GM19099 (cell line): ENCODE measurements around the gene GPC6.

Source experiments
- POLR2A ChIP-seq: IDR thresholded peaks from 3 replicates; pipeline ENCODE4 v1.6.1; 2011; ENCODE audit warnings: low read depth; ENCODE audit not compliant: insufficient read length; ENCODE audit errors: extremely low read depth

Gene GPC6

DNA sequence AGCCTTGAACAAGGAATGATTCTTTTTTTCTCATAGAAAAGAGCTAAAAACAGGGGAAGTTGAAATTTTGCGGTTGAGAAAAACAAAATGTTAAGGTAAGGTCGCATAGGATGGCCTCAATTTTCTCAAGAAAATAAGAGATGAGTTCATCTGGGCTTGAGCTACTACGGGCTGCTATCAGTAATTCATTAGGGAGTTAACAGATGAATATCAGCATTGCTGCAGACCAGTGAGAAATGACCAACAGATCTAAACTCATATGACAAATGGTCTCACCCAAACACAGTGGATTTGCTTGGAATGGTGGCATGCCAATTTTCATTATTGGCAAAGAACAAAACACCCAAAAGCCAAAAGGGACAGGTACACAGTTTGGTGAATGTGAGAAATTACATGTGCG is 56.6 kb downstream of the GPC6 start:
- TF ChIP-seq POLR2A, result no peak

DNA sequence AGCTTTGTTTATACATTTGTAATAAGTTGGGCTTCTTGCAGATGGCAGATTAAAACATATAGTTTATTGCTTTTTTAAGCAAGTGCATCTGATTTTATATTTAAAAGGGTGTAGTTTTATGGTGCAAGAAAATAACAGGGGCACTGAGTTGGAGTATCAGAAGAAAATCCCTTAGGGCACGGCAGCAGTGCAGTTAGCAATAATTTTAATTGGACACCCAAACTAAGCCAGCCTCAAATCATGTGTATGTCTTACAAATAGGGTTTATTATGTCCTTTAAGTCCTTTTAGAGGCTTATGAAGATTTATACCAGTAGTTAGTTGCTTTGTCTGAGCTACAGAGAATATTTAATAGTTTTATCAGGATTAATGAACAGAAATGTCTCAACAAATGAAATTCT is 57.5 kb downstream of the GPC6 start:
- no peak for TF ChIP-seq POLR2A

DNA sequence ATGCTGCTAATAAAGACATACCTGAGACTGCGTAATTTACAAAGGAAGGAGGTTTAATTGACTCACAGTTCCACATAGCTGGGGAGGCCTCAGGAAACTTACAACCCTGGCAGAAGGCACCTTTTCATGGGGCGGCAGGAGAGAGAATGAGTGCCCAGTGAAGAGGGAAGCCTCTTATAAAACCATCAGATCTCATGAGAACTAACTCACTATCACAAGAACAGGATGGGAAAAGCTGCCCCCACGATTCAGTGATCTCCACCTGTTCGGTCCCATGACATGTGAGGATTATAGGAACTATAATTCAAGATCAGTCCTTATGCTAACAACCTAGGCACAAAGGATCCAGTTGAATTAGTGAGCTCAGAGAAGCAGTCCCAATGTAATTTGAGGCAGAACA is 59.4 kb downstream of the GPC6 start:
- TF ChIP-seq POLR2A, result no peak

DNA sequence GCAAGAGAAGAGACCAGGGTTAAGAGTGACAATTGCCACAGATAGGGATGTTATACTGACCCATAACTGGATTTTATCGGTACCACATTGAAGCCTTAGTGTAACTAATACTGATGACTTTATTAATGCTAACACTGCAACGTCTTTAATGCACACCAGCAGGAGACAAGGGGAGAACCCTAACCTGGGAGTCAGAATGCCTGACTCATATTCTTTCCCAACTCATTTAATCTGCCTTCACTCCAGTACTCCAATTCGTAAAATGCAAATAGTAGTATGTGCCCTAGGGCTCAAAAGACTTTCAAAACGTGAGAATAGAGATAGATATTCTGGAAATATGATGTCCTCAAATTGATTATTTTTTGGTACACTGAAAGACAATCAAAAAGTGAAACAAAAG is 62.4 kb downstream of the GPC6 start:
- no peak for TF ChIP-seq POLR2A

DNA sequence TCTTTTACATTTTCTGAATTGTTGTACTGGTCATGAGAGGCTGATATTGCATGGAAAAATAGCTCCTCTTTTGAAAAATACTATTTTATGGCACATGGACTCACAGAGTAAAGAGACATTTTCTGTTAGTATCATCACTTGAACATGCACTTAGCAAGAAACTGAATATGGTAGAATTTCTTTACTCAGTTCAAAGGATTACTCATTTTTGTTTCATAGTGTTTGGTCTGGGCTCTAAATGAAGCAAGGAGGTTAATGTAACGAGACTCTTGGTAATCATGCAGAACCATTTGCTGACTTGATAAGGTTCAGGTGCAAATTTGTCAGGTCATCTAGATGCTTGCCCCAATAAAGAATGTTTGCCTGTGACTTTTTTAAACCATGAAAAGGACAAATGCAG is 63.2 kb downstream of the GPC6 start:
- no peak for TF ChIP-seq POLR2A

DNA sequence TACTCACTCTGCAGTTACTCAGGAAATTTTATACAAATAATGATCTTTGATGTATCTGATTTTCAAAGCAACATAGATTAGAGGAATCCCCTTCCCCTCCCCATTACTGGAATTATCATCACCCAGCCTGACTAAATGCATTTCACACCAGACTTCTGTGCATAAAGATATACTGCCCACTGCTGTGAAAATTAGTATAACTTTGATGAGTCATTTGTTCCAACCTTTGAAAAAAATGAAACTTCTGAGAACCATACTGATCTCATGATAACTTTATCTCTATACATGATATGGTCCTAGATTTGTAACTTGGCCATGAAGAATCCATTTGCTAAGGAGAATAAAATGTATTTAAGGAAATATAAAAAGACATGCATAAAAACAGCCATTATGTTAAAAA is 63.9 kb downstream of the GPC6 start:
- no peak for TF ChIP-seq POLR2A

DNA sequence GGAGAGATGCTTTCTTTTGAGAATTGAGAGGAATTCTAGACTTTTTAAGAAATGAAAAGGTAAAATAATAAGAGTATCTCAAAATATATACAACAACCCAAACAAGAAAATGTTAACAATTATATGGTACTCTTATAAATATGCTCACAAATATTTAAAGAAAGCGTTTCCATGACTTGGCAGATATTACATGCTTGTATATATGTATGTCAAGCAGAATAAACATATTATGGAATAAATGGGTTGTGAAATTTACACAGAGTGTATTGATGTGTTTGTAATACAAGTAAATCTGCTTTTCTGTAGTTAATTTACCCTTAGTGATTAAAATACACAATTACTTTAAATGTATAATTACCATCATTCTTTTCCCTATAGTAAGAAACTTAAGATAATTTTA is 65.8 kb downstream of the GPC6 start:
- no peak for TF ChIP-seq POLR2A

DNA sequence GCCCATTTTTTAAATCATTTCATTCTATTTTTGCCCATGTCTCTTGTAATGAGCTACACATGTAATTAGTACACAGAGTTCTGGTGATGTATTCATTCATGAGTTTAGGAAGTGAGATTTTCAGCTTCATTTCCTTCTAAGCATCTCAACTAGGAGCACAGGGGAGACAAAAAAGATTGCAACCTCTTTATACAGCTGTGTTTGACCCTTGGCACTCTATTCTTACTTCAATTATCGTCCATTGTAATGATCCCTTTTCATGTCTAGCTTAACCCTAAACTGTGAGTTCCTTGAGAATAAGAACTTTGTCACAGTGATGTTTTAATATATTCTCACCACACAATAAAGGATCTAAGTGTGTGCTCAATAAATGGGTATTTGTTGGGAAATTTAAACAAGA is 67.1 kb downstream of the GPC6 start:
- TF ChIP-seq POLR2A, result no peak

DNA sequence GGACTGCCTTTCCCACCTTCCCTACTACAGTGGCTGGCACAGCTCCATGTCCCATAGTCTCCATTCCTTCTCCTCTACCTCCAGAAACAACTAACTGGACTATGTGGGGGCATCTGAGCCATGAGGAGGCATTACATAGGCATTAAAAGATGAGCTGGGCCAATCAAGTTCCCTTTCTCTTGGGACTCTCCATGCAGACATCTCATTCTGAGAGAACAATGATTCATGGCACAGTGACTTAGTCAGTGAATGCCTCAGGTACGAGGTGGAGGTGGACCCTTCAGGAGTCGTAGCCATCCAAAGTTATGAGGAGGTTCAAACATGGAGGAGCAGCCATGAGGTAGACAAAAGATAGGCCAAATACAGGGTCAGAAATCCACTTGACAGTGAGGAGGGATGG is 70.0 kb downstream of the GPC6 start:
- TF ChIP-seq POLR2A, result no peak

DNA sequence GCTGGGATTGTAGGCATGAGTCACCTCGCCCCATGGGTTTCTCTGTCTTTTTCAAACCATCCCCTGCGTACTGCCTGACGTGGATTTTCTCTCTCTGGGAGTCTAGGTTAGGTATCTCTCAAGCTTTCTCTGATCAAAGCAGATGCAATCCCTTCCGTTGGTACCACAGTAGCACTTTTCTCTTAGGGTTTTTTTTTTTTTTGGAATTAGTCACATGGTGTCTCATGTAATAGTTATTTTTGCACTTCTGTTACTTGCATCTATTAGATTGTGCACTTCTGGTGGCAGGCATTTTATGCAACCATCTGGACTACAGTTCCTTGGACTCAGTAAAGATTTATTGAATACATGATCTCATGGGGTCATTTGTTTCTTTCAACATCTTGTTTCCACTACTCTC is 72.1 kb downstream of the GPC6 start:
- TF ChIP-seq POLR2A, result no peak

DNA sequence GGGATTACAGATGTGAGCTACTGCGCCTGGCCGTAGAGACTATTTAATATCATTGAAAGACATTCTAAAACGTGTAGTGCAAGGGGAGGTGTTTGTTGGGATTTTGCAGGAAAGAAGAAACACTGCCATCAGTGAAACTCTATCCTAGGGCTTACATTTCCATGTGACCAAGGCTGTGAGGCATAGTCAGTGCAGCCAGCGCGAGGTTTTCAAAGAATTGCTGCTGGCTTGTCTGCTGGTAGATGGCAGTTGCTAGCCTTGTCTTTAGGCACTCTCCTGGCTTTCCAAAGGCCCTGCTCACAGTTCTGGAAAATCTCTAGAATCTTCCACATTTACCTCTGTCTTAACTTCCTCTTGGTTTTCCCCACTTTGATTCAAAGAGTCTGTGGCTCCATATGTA is 77.5 kb downstream of the GPC6 start:
- TF ChIP-seq POLR2A, result no peak

DNA sequence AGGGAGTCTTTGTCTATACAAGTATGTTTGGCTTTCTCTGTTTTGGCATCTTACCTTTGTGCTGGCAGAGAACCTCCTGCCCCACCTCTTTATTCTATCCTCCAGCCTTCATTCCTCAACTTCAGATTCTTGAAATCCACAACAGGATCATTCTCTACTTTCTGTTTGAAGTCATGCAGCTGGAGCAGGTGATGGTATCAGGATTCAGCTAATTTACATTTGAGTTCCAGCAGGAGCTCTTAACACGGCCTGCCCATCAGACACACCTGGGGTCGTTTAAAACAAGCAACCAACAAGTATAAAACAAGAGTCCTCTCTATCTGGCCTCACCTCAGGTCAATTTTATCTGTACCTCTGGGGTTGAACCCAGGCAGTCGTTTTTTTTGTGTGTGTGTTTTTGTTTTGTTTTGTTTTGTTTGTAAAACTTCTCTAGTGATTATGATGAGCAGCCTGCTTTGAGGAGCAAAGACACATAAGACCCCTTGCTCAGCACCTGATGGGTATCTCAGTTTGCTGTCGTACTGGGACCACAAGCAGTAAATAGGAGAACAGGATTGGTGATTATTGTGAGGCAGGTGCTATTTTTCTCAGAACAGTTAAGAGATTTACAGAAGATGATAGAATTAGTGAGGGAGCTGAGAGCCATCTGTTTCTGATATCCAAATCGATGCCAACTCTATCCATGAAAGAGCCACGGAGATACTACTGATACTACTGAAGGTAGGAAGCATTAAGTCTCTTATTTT is 78.4 kb downstream of the GPC6 start:
- no peak for TF ChIP-seq POLR2A

DNA sequence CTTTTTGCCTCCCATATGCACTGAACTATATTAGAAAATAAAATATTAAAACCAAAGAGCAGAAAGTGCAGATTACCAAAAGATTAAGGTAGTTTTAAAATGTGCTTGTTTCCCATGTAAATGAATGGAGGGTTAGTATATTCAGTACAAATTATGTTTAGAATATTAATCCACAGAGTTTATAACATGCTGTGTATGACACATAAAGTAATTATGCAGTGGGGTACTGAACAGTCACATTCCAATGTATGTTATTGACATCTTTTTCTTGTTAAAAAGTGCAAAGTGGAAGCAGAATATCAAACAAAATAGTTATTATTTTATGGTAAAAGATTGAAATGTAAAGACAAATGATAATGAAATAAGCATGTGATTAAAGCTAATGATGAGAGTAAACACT is 79.3 kb downstream of the GPC6 start:
- TF ChIP-seq POLR2A, result no peak

DNA sequence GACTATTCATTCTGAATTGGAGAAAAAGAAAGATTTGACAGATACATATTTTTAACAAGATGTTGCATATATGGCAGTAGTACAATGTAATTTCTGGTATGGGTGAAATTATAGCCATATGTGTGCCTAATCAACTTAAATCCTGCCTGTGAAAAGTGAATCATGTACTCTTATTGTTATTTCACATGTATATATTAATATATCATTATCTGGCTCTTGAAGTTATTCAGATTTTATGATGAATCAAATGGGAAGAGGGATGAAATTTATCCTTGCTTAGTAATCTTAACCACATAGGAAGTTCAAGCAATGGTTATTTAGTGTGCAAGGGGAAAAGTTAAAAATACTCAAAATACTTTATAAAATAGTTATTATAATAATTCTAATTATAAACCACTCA is 80.5 kb downstream of the GPC6 start:
- no peak for TF ChIP-seq POLR2A

DNA sequence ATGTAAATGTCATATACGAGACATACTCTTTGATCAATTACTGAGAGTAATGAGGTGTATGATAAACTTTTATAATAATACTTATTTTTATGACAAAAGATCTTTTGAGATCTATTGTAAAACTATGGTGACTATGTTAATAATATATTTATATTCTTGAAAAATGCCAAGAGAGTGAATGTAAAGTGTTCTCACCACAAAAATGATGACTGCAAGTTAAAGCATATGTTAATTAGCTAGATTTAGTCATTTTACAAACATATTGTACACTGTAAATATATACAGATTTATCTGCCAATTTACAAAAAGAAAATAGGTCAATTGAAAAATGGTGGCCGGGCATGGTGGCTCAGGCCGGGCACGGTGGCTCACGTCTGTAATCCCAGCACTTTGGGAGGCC is 81.0 kb downstream of the GPC6 start:
- no peak for TF ChIP-seq POLR2A

DNA sequence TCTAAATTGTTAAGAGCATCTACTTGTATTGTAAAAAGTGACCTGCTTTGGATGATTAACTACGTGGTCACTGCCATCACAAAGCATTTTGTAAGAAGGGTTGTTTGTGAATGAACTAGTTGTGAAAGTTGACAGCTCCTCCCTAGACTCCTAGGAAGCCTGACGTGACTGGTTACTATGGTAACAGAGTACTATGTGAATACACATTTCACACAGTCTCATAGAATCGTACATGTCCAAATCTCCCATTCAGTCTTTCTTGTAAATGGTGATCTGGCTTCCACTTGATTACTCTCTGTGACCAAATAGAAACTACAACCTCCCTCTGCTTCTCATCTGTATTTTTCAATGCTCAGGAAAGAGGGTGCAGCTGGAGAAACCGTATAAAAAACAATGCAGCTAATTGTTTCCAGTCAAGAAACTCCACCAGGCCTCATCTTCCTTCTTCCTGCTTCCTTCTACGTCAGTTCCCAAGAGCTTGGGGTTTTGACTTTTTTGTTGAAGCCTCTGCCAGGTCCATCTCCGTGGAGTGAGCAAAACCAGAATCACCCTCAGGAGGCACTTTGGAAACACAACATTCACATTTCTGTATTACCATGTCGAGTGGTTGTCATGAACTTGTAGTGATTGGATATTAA is 83.4 kb downstream of the GPC6 start:
- TF ChIP-seq POLR2A, result no peak

DNA sequence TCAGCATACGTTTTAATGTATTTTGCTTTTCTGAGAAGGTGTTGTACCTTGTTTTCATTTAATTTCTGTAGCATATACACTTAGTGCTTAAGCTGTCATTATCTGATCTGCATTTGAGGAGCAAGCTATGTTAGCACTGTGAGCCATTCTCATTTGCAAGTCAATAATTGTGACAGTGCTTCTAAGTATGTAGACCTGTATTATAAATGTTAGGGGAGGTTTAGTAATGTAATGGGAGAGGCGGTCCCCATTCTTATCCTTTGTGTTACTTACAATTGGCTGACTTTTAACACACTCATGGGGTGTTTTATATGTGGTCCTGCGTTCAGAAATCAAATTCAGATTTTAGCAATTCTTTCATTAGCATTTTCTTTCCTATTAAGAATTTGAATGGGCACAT is 90.2 kb downstream of the GPC6 start:
- TF ChIP-seq POLR2A, result no peak
